Pancreas (tissue), 10 donors: ENCODE measurements around the gene TRAFD1. TPM values are rescaled to one million over a fixed set of nuclear protein-coding genes. Genes with fewer than 3 reads are reported as not detected.

ENCODE experiments used
- ATAC-seq, 4 donors: fragments of 200-7000 bp; cut with Tn5 transposase; one replicate each; pipeline versions ENCODE4 v1.8.0 to v1.9.1; 2020; ENCODE audit warnings: mild to moderate bottlenecking in 4 of 4, moderate library complexity in 4 of 4
- DNase-seq, 6 donors: peaks; one replicate each; pipeline ENCODE4 v3.0.0-alpha.2; 2020
- FAIRE-seq: peaks from 2 replicates; lab custom pipeline; 2012; peaks lifted over from hg19 to GRCh38; lab: Jason Lieb, UNC
- H3K27ac ChIP-seq, 4 donors: fragments of 200-600 bp; sonication (generic); 1 replicate in 3 of 4; 2 replicates in 1 of 4; pipeline versions ENCODE4 v1.5.0 to v1.8.0; 2020
- H3K27me3 ChIP-seq, 4 donors: fragments of 200-600 bp; one replicate each; pipeline ENCODE4 v1.8.0; 2021
- H3K36me3 ChIP-seq, 3 donors: fragments of 200-600 bp; sonication (generic) in 1 of 3; one replicate each; pipeline versions ENCODE4 v1.5.0 to v1.8.0; 2020 to 2021
- H3K4me1 ChIP-seq, 3 donors: fragments of 200-600 bp; one replicate each; pipeline ENCODE4 v1.8.0; 2021
- H3K4me3 ChIP-seq, 4 donors: fragments of 200-600 bp; sonication (generic) in 2 of 4; one replicate each; pipeline versions ENCODE4 v1.5.0 to v1.8.0; 2020 to 2021
- H3K9me3 ChIP-seq, 4 donors: fragments of 200-600 bp; one replicate each; pipeline ENCODE4 v1.8.0; 2021
- CTCF ChIP-seq, 4 donors: fragments of 200-600 bp; sonication (generic) in 3 of 4; IDR thresholded peaks; one replicate each; pipeline versions ENCODE4 v1.5.0 to v1.8.0; 2021; ENCODE audit warnings: antibody characterized with exemption in 4 of 4
- WGBS, 2 donors: extraction: QIAGEN DNeasy Blood & Tissue Kit; methylation state at CpG; one replicate each; pipeline ENCODE4 v1.1.7; 2013; 5-methylcytosine and 5-hydroxymethylcytosine counted together
- intact Hi-C, 3 donors: fragments of 100-400 bp; cut with DNase I; formaldehyde crosslinking; loops; one replicate each; pipeline versions ENCODE4 v1.11.1 to v1.14.2; 2022
- polyA plus RNA-seq, 2 donors: library from polyadenylated mRNA; stranded (reverse); fragments of 200-250 nt; gene quantifications; one replicate each; pipeline ENCODE4 v1.2.3, GENCODE V29; 2013
- total RNA-seq, 6 donors: library from RNA; stranded (reverse); fragmentation: NEBNext Ultra II Directional in 4 of 6; extraction: Animal tissue kit (Norgen Biotek cat#: 25700) in 4 of 6; gene quantifications; one replicate each; pipeline versions ENCODE4 v1.2.1 to v1.2.4, GENCODE V29; 2021 to 2023
- donor health status: healthy with polysubstance abuse.
- donor health status: DM: no; HTN: no; CAD: no; lungs with moderate emphysema.
- donor health status: DM: no; HTN: no; CAD: no.
- donor health status: control.
- donor health status: control.
- donor health status: Bipolar disorder and iron deficiency.
- donor health status: DM: yes; HTN: yes; CAD: no.
- donor health status: DM: no; HTN: no; CAD: no.
- donor health status: DM: no; HTN: no; CAD: no.
- donor health status: DM: yes; HTN: yes; CAD: no.

Gene TRAFD1
- total and polyA plus RNA-seq, 8 donors: 5.9 to 18.2 (median 8.5) TPM

- DNase-seq: no peak
- no peak overlapping the region for H3K27ac ChIP-seq
- no peak for TF ChIP-seq CTCF (IDR thresholded peaks at IDR 0.05)
- H3K27me3 ChIP-seq: no peaks in the 10 kb centered on the region
- no peak for FAIRE-seq
- 69 to 74% methylated on average over 5 of the region's 5 CpGs for WGBS, 2 donors
- H3K9me3 ChIP-seq: no peaks in the 10 kb centered on the region
- H3K36me3 ChIP-seq: no peaks in the 10 kb centered on the region
- no peak for ATAC-seq
- peaks cover 0 to 11% (median 4%) of the 10 kb centered on the region in 3 donors for H3K4me1 ChIP-seq
- H3K4me3 ChIP-seq: no peak overlapping the region
- intact Hi-C loops: no loop called here
Measured at GRCh38 chr12:112111931-112112330, 13.4 kb upstream of the TRAFD1 start.

GRCh38 chr12:112112409-112113133 lies 12.8 kb upstream of the TRAFD1 start:
- no peaks in the 10 kb centered on the region for H3K9me3 ChIP-seq
- DNase-seq (no peak), FAIRE-seq (no peak), ATAC-seq (no peak)
- no peaks in the 10 kb centered on the region for H3K36me3 ChIP-seq
- WGBS, 2 donors: 70 to 74% methylated on average over 6 of the region's 6 CpGs
- H3K27me3 ChIP-seq: no peaks in the 10 kb centered on the region
- H3K4me1 ChIP-seq: peaks cover 0 to 8% (median 0%) of the 10 kb centered on the region in 3 donors
- intact Hi-C loops: no loop called here
- no peak for TF ChIP-seq CTCF (IDR thresholded peaks at IDR 0.05)
- no peak overlapping the region for H3K27ac ChIP-seq
- H3K4me3 ChIP-seq: no peak overlapping the region

- no peaks in the 10 kb centered on the region for H3K9me3 ChIP-seq
- no peak for TF ChIP-seq CTCF (IDR thresholded peaks at IDR 0.05)
- DNase-seq (no peak), FAIRE-seq (no peak), ATAC-seq (no peak)
- intact Hi-C loops: no loop called here
- peaks cover 0 to 6% (median 0%) of the 10 kb centered on the region in 3 donors for H3K4me1 ChIP-seq
- no peaks in the 10 kb centered on the region for H3K27me3 ChIP-seq
- WGBS, 2 donors: 88 to 92% methylated on average over 6 of the region's 6 CpGs
- no peak overlapping the region for H3K4me3 ChIP-seq
- H3K36me3 ChIP-seq: no peaks in the 10 kb centered on the region
- H3K27ac ChIP-seq: no peak overlapping the region
Measured at GRCh38 chr12:112115259-112116045, 9.9 kb upstream of the TRAFD1 start.

- peak overlapping the region in 2 of 4 donors; percentile 45 to 50 for H3K27ac ChIP-seq
- peaks cover 0 to 6% (median 0%) of the 10 kb centered on the region in 3 donors for H3K4me1 ChIP-seq
- intact Hi-C loops: no loop called here
- no peaks in the 10 kb centered on the region for H3K9me3 ChIP-seq
- ATAC-seq (peak; percentile 97 to 98 (median 97)), DNase-seq (peak; percentile 64 to 78 (median 75)), FAIRE-seq (no peak)
- H3K36me3 ChIP-seq: no peaks in the 10 kb centered on the region
- 32 to 36% methylated on average over 7 of the region's 7 CpGs for WGBS, 2 donors
- H3K4me3 ChIP-seq: peak overlapping the region in 1 of 4 donors; percentile 6
- H3K27me3 ChIP-seq: no peaks in the 10 kb centered on the region
- TF ChIP-seq CTCF (IDR thresholded peaks at IDR 0.05): no peak
Measured at GRCh38 chr12:112116232-112117060, 8.9 kb upstream of the TRAFD1 start.
